Measurements from ENCODE around the gene GNL1. TPM values are rescaled to one million over a fixed set of nuclear protein-coding genes. Genes with fewer than 3 reads are reported as not detected.
A peak's percentile ranks its signal among the peaks of the same experiment; 100 is the strongest.

Gene GNL1
- total RNA-seq (2021) (93.2 and 101 TPM in 2 replicates), Bru-seq, nascent RNA (percentile 75 among the genes with signal in this experiment), BruChase-seq, experiment 1, labeled RNA remaining after a 2-hour chase (percentile 86 among the genes with signal in this experiment), BruChase-seq, experiment 2, labeled RNA remaining after a 6-hour chase (percentile 95 among the genes with signal in this experiment)
- long read RNA-seq, full-length matches to known transcripts, result 214 of 265 reads
- long read RNA-seq, partial matches to known transcripts, result 27 of 265 reads
- long read RNA-seq, other reads (novel, unspliced or antisense), result 24 of 265 reads

- ChIA-PET POLR2A (ENCODE audit: low non-redundant PET) (no interaction called here), CTCF (interaction anchor here (1.2 kb wide), 1 partner anchor 11 kb away, joined by 10 read pairs; no protein-coding TSS in a partner anchor)
- Histone ChIP-seq H3K27me3 (replicated peaks; ENCODE audit: insufficient read depth, low read depth, low read length, poor library complexity) (no peaks in the 10 kb centered on the region), H3K36me3 (ENCODE audit: insufficient read depth, low read length, poor library complexity, severe bottlenecking) (peaks cover 46% of the 10 kb centered on the region), H3K9me3 (ENCODE audit: low read depth, low read length, poor library complexity, severe bottlenecking) (no peaks in the 10 kb centered on the region), H3K4me3 (ENCODE audit: low read depth, low read length, poor library complexity, severe bottlenecking) (peak within 1 kb of the TSS; percentile 61), H3K27ac (ENCODE audit: low read depth, low read length, poor library complexity, severe bottlenecking) (peak within 1 kb of the TSS; percentile 88), H3K4me1 (ENCODE audit: insufficient read depth, low read length, poor library complexity, severe bottlenecking) (peaks cover 16% of the 10 kb centered on the region)
- no peak for TF ChIP-seq CTCF (conservative IDR thresholded peaks at IDR 0.05; ENCODE audit: low read depth, low read length)
- no peak for TF ChIP-seq EZH2 (IDR thresholded peaks at IDR 0.05; ENCODE audit: borderline replicate concordance, low read depth, low read length, poor library complexity, severe bottlenecking)
- intact Hi-C loops (cut with micrococcal nuclease; ENCODE audit: unreplicated experiment), result loop anchor here (10.0 kb wide), 1 partner anchor 329 kb away; the partner anchor contains the start of gene DDR1
- BruUV-seq (replicated peaks), result TSS peak; percentile 28
- DNase-seq (ENCODE audit: low spot score), result peak; percentile 93
Observed at GRCh38 chr6:30556066-30556905, at the start of gene GNL1. Gene GNL1, minus strand, starts transcription at chr6:30556489. Its CDS starts 286 bp downstream, at chr6:30556203.

- DNase-seq (ENCODE audit: low spot score), result no peak
- ChIA-PET CTCF (no interaction called here), POLR2A (ENCODE audit: low non-redundant PET) (no interaction called here)
- Histone ChIP-seq H3K27ac (ENCODE audit: low read depth, low read length, poor library complexity, severe bottlenecking) (no peak overlapping the region), H3K27me3 (replicated peaks; ENCODE audit: insufficient read depth, low read depth, low read length, poor library complexity) (no peaks in the 10 kb centered on the region), H3K4me3 (ENCODE audit: low read depth, low read length, poor library complexity, severe bottlenecking) (no peak overlapping the region), H3K36me3 (ENCODE audit: insufficient read depth, low read length, poor library complexity, severe bottlenecking) (peaks cover 94% of the 10 kb centered on the region), H3K9me3 (ENCODE audit: low read depth, low read length, poor library complexity, severe bottlenecking) (no peaks in the 10 kb centered on the region), H3K4me1 (ENCODE audit: insufficient read depth, low read length, poor library complexity, severe bottlenecking) (no peaks in the 10 kb centered on the region)
- BruUV-seq (replicated peaks), result TSS peak; percentile 11
- intact Hi-C loops (cut with micrococcal nuclease; ENCODE audit: unreplicated experiment), result no loop called here
- TF ChIP-seq EZH2 (IDR thresholded peaks at IDR 0.05; ENCODE audit: borderline replicate concordance, low read depth, low read length, poor library complexity, severe bottlenecking), result no peak
- no peak for TF ChIP-seq CTCF (conservative IDR thresholded peaks at IDR 0.05; ENCODE audit: low read depth, low read length)
Observed at GRCh38 chr6:30603961-30604360, 47.7 kb upstream of the GNL1 start.

- POLR2A ChIA-PET (ENCODE audit: low non-redundant PET), result no interaction called here
Observed at GRCh38 chr6:30601815-30602641, 45.7 kb upstream of the GNL1 start.

More at GRCh38 chr6:30601815-30602641, 45.7 kb upstream of the GNL1 start:
- Histone ChIP-seq H3K9me3 (ENCODE audit: low read depth, low read length, poor library complexity, severe bottlenecking) (no peaks in the 10 kb centered on the region), H3K4me3 (ENCODE audit: low read depth, low read length, poor library complexity, severe bottlenecking) (no peak overlapping the region), H3K27ac (ENCODE audit: low read depth, low read length, poor library complexity, severe bottlenecking) (no peak overlapping the region), H3K27me3 (replicated peaks; ENCODE audit: insufficient read depth, low read depth, low read length, poor library complexity) (no peaks in the 10 kb centered on the region), H3K36me3 (ENCODE audit: insufficient read depth, low read length, poor library complexity, severe bottlenecking) (peaks cover 74% of the 10 kb centered on the region), H3K4me1 (ENCODE audit: insufficient read depth, low read length, poor library complexity, severe bottlenecking) (no peaks in the 10 kb centered on the region)
- CTCF ChIA-PET, result no interaction called here
- DNase-seq (ENCODE audit: low spot score), result no peak
- no TSS peak for BruUV-seq (replicated peaks)
- intact Hi-C loops (cut with micrococcal nuclease; ENCODE audit: unreplicated experiment), result no loop called here
- no peak for TF ChIP-seq CTCF (conservative IDR thresholded peaks at IDR 0.05; ENCODE audit: low read depth, low read length)
- TF ChIP-seq EZH2 (IDR thresholded peaks at IDR 0.05; ENCODE audit: borderline replicate concordance, low read depth, low read length, poor library complexity, severe bottlenecking), result no peak

Measured in A673 (cell line).